HL-60 (cell line): Measurements from ENCODE around the gene AKAP3.

Source experiments
- DNase-seq, 2 experiments: peaks; one replicate each; pipeline ENCODE4 v3.0.0-alpha.2; 2010 to 2020; ENCODE audit warnings: low read depth in 1 of 2, low spot score in 1 of 2
- H3K27ac ChIP-seq: fragments of 250-450 bp; sonication (Bioruptor Pico); replicated peaks from 2 replicates; pipeline ENCODE4 v1.5.1; 2020; ENCODE audit warnings: mild to moderate bottlenecking, moderate library complexity
- H3K27me3 ChIP-seq: fragments of 250-450 bp; sonication (Bioruptor Pico); 2 replicates; pipeline ENCODE4 v1.5.1; 2021; ENCODE audit warnings: mild to moderate bottlenecking, moderate library complexity; ENCODE audit not compliant: insufficient read depth, poor library complexity, severe bottlenecking
- H3K4me3 ChIP-seq: replicated peaks from 2 replicates; pipeline ENCODE4 v1.5.1; 2011; ENCODE audit warnings: mild to moderate bottlenecking, control low read depth, low read length; ENCODE audit not compliant: insufficient read depth
- CTCF ChIP-seq: IDR thresholded peaks from one replicate; pipeline ENCODE4 v1.5.1; 2011; ENCODE audit warnings: low read length, control low read depth, inconsistent platforms; ENCODE audit not compliant: insufficient read depth
- GABPA ChIP-seq: IDR thresholded peaks from 2 replicates; pipeline ENCODE4 v1.6.1; 2012; ENCODE audit warnings: low read depth
- POLR2AphosphoS5 ChIP-seq: IDR thresholded peaks from 2 replicates; pipeline ENCODE4 v1.6.1; 2012; ENCODE audit warnings: low read depth
- SPI1 ChIP-seq: IDR thresholded peaks from 2 replicates; pipeline ENCODE4 v1.6.1; 2012; ENCODE audit warnings: low read depth, mild to moderate bottlenecking, borderline replicate concordance
- TF ChIP-seq, protein P1 (sequence below): IDR thresholded peaks from 2 replicates; pipeline ENCODE4 v1.6.1; 2012; ENCODE audit warnings: low read depth; ENCODE audit not compliant: insufficient replicate concordance

AKAP3 gene

DNA sequence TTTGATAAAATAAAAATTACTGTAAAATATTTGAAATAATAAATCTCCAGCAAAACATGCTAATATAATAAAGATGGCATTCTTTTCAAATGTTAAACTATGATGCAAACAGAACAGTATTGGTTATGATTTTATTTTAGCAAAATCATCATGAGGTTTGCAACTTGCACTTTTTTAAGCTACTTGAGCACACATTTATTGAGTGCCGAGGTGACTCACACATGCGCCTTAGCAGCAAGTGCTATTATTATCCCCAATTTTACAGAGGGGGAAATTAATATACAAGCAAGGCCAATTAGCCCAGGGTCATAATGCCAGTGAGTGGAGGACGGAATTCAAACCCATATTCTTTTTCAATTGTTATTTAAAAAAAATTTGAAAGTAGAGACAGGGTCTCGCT, 79.6 kb downstream of the AKAP3 start:
- DNase-seq = no peak
- no peak overlapping the region for H3K4me3 ChIP-seq
- no peaks in the 10 kb centered on the region for H3K27me3 ChIP-seq
- TF ChIP-seq SPI1 (no peak), POLR2AphosphoS5 (no peak), CTCF (no peak), GABPA (no peak)
- TF ChIP-seq, protein P1, sequence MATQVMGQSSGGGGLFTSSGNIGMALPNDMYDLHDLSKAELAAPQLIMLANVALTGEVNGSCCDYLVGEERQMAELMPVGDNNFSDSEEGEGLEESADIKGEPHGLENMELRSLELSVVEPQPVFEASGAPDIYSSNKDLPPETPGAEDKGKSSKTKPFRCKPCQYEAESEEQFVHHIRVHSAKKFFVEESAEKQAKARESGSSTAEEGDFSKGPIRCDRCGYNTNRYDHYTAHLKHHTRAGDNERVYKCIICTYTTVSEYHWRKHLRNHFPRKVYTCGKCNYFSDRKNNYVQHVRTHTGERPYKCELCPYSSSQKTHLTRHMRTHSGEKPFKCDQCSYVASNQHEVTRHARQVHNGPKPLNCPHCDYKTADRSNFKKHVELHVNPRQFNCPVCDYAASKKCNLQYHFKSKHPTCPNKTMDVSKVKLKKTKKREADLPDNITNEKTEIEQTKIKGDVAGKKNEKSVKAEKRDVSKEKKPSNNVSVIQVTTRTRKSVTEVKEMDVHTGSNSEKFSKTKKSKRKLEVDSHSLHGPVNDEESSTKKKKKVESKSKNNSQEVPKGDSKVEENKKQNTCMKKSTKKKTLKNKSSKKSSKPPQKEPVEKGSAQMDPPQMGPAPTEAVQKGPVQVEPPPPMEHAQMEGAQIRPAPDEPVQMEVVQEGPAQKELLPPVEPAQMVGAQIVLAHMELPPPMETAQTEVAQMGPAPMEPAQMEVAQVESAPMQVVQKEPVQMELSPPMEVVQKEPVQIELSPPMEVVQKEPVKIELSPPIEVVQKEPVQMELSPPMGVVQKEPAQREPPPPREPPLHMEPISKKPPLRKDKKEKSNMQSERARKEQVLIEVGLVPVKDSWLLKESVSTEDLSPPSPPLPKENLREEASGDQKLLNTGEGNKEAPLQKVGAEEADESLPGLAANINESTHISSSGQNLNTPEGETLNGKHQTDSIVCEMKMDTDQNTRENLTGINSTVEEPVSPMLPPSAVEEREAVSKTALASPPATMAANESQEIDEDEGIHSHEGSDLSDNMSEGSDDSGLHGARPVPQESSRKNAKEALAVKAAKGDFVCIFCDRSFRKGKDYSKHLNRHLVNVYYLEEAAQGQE = no peak
- H3K27ac ChIP-seq = no peak overlapping the region

- Histone ChIP-seq H3K27ac (peak overlapping the region; percentile 61), H3K4me3 (no peak overlapping the region)
These were observed 81.6 kb downstream of the AKAP3 start for GRCh38 chr12:4567073-4567881.

GRCh38 chr12:4566474-4566873, 82.4 kb downstream of the AKAP3 start:
- DNase-seq = no peak
- TF ChIP-seq POLR2AphosphoS5 (no peak), GABPA (no peak), SPI1 (no peak), CTCF (no peak)
- TF ChIP-seq, protein P1 = no peak
- H3K27ac ChIP-seq = peak overlapping the region; percentile 61; the same call in 1 of the 2 replicates
- H3K27me3 ChIP-seq = no peaks in the 10 kb centered on the region
- no peak overlapping the region for H3K4me3 ChIP-seq

More at GRCh38 chr12:4567073-4567881, 81.6 kb downstream of the AKAP3 start:
- TF ChIP-seq SPI1 (peak; percentile 78), POLR2AphosphoS5 (no peak)
- H3K27me3 ChIP-seq = no peaks in the 10 kb centered on the region
- peak; percentile 28 to 52 for DNase-seq
